Activated CD4-positive, alpha-beta T cell treated with anti-CD3 and anti-CD28 coated beads, Interleukin-2, amount 50 U/mL, for 48 hours (primary cell): ENCODE results near the gene ARVCF.

ENCODE experiments used
- DNase-seq, 2 experiments: peaks; one replicate each; pipeline ENCODE4 v3.0.0-alpha.2; 2020

ARVCF gene

GRCh38 chr22:20028855-20029549, 12.4 kb upstream of the ARVCF start:
- DNase-seq: no peak

GRCh38 chr22:20027966-20028854, 11.6 kb upstream of the ARVCF start:
- no peak for DNase-seq

GRCh38 chr22:20026996-20027601, 10.5 kb upstream of the ARVCF start:
- DNase-seq: no peak

- no peak for DNase-seq
Observed at GRCh38 chr22:20026204-20026908, 9.7 kb upstream of the ARVCF start.

- no peak for DNase-seq
Observed at GRCh38 chr22:20025401-20026203, 9.0 kb upstream of the ARVCF start.

- DNase-seq: no peak
Observed at GRCh38 chr22:20024650-20025397, 8.2 kb upstream of the ARVCF start.

GRCh38 chr22:20024225-20024624, 7.6 kb upstream of the ARVCF start:
- DNase-seq: no peak

GRCh38 chr22:20022978-20023613, 6.5 kb upstream of the ARVCF start:
- no peak for DNase-seq

- DNase-seq: no peak
Observed at GRCh38 chr22:20022231-20022977, 5.8 kb upstream of the ARVCF start.

GRCh38 chr22:20021196-20022181, 4.9 kb upstream of the ARVCF start:
- DNase-seq: peak; percentile 28 to 29

- DNase-seq: peak; percentile 89 to 91
Observed at GRCh38 chr22:20020533-20021195, 4.0 kb upstream of the ARVCF start, which contains the start of gene TANGO2. TANGO2 (plus strand) TSS chr22:20021110; CDS start chr22:20036799, 15,689 bp downstream.

GRCh38 chr22:20019661-20020532, 3.3 kb upstream of the ARVCF start:
- DNase-seq: no peak

GRCh38 chr22:20018001-20018400, 1.4 kb upstream of the ARVCF start:
- no peak for DNase-seq

GRCh38 chr22:20017622-20017958, 967 bp upstream of the ARVCF start:
- DNase-seq: no peak

GRCh38 chr22:20015971-20016733, 471 bp downstream of the ARVCF start:
- peak; percentile 21 to 33 for DNase-seq

- DNase-seq: no peak
Observed at GRCh38 chr22:20015187-20015625, 1.4 kb downstream of the ARVCF start.
